ENCODE data around the gene LECT2. TPM values are rescaled to one million over a fixed set of nuclear protein-coding genes. Genes with fewer than 3 reads are reported as not detected.

The LECT2 gene
- total RNA-seq, 2 experiments from 2014 or later, result not detected

- intact Hi-C loops (cut with micrococcal nuclease), result no loop called here
- DNase-seq, result no peak
- TF ChIP-seq CTCF (IDR thresholded peaks at IDR 0.05), result no peak
- Mint-ChIP-seq H3K27ac (no peak overlapping the region), H3K9me3 (no peaks in the 10 kb centered on the region), H3K27me3 (peaks cover 5% of the 10 kb centered on the region), H3K4me1 (ENCODE audit: low read depth) (no peaks in the 10 kb centered on the region), H3K4me3 (no peak overlapping the region), H3K36me3 (ENCODE audit: low read depth) (no peaks in the 10 kb centered on the region)
- POLR2A ChIA-PET, result no interaction called here
- ATAC-seq, result no peak
- CTCF ChIA-PET, result interaction anchor here (1.0 to 1.4 kb wide), 2 partner anchors 32 to 67 kb away, joined by 3 to 4 read pairs; no protein-coding TSS in a partner anchor
These were observed 39.3 kb upstream of the LECT2 start for GRCh38 chr5:135993880-135994636.

GRCh38 chr5:135993335-135993879 lies 38.6 kb upstream of the LECT2 start:
- Mint-ChIP-seq H3K36me3 (ENCODE audit: low read depth) (no peaks in the 10 kb centered on the region), H3K4me1 (ENCODE audit: low read depth) (no peaks in the 10 kb centered on the region), H3K4me3 (no peak overlapping the region), H3K27ac (no peak overlapping the region), H3K9me3 (no peaks in the 10 kb centered on the region), H3K27me3 (peaks cover 7% of the 10 kb centered on the region)
- no peak for DNase-seq
- no peak for TF ChIP-seq CTCF (IDR thresholded peaks at IDR 0.05)
- intact Hi-C loops (cut with micrococcal nuclease), result no loop called here
- ATAC-seq, result no peak
- CTCF ChIA-PET, result interaction anchor here (1.4 kb wide), 1 partner anchor 33 kb away, joined by 3 read pairs; no protein-coding TSS in a partner anchor
- POLR2A ChIA-PET, result no interaction called here

- no peak for ATAC-seq
These were observed 36.6 kb upstream of the LECT2 start for GRCh38 chr5:135991429-135991828.

GRCh38 chr5:135990528-135991255 lies 35.9 kb upstream of the LECT2 start:
- intact Hi-C loops (cut with micrococcal nuclease), result no loop called here
- H3K9me3 Mint-ChIP-seq, result no peaks in the 10 kb centered on the region
- CTCF ChIA-PET, result no interaction called here
- no peak overlapping the region for H3K27ac Mint-ChIP-seq
- no peak for ATAC-seq
- H3K4me3 Mint-ChIP-seq, result no peak overlapping the region
- H3K4me1 Mint-ChIP-seq (ENCODE audit: low read depth), result no peaks in the 10 kb centered on the region
- TF ChIP-seq CTCF (IDR thresholded peaks at IDR 0.05), result no peak
- H3K27me3 Mint-ChIP-seq, result peaks cover 11% of the 10 kb centered on the region
- POLR2A ChIA-PET, result no interaction called here
- no peaks in the 10 kb centered on the region for H3K36me3 Mint-ChIP-seq (ENCODE audit: low read depth)
- no peak for DNase-seq

More at GRCh38 chr5:135991429-135991828, 36.6 kb upstream of the LECT2 start:
- DNase-seq, result no peak
- intact Hi-C loops (cut with micrococcal nuclease), result no loop called here
- no peak overlapping the region for H3K27ac Mint-ChIP-seq
- CTCF ChIA-PET, result no interaction called here
- no peaks in the 10 kb centered on the region for H3K36me3 Mint-ChIP-seq (ENCODE audit: low read depth)
- POLR2A ChIA-PET, result no interaction called here
- H3K4me1 Mint-ChIP-seq (ENCODE audit: low read depth), result no peaks in the 10 kb centered on the region
- H3K9me3 Mint-ChIP-seq, result no peaks in the 10 kb centered on the region
- H3K4me3 Mint-ChIP-seq, result no peak overlapping the region
- peaks cover 11% of the 10 kb centered on the region for H3K27me3 Mint-ChIP-seq
- TF ChIP-seq CTCF (IDR thresholded peaks at IDR 0.05), result no peak

- Mint-ChIP-seq H3K27me3 (peaks cover 8% of the 10 kb centered on the region), H3K4me3 (no peak overlapping the region), H3K27ac (no peak overlapping the region), H3K4me1 (ENCODE audit: low read depth) (no peaks in the 10 kb centered on the region), H3K36me3 (ENCODE audit: low read depth) (no peaks in the 10 kb centered on the region), H3K9me3 (no peaks in the 10 kb centered on the region)
- DNase-seq (no peak), ATAC-seq (no peak)
- CTCF ChIA-PET, result no interaction called here
- intact Hi-C loops (cut with micrococcal nuclease), result no loop called here
- POLR2A ChIA-PET, result no interaction called here
- TF ChIP-seq CTCF (IDR thresholded peaks at IDR 0.05), result no peak
These were observed 34.9 kb upstream of the LECT2 start for GRCh38 chr5:135989686-135990085.

Data from activated CD8-positive, alpha-beta T cell treated with anti-CD3 and anti-CD28 coated beads for 36 hours (primary cell).